Measurements from ENCODE around the gene KIF1A.

KIF1A gene

DNA sequence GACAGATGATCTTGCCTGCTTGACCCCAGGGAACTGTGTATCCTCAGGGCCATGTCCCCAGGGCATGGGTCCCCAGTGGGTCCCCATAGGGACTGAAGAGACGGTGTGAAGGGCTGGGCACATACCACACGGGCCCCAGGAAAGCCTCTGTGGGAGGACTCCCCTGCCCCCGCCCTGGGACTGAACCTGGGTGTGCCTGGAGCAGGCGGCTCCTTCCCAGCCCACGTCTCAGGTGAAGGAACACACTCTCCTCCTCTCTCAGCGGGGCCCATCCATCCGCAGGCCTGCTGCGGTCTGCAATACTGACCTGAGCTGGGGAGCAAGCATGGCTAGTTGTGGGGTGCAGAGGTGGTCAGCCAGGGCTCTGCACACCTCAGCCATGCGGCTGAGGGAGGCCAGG lies 45.2 kb downstream of the KIF1A start:
- H3K9ac ChIP-seq (ENCODE audit: low read length), result no peak overlapping the region
- no peak overlapping the region for H3K4me3 ChIP-seq (ENCODE audit: low read length)
- no peaks in the 10 kb centered on the region for H3K27me3 ChIP-seq (ENCODE audit: control insufficient read depth, insufficient read depth, low read length)
- no peaks in the 10 kb centered on the region for H3K9me3 ChIP-seq (ENCODE audit: control insufficient read depth, low read length)
- no peaks in the 10 kb centered on the region for H3K4me1 ChIP-seq (ENCODE audit: control insufficient read depth, insufficient read depth, low read length)
- no peaks in the 10 kb centered on the region for H3K36me3 ChIP-seq (ENCODE audit: control insufficient read depth, insufficient read depth, low read length)

- Histone ChIP-seq H3K9ac (ENCODE audit: low read length) (no peak overlapping the region), H3K4me3 (ENCODE audit: low read length) (no peak overlapping the region), H3K4me1 (ENCODE audit: control insufficient read depth, insufficient read depth, low read length) (no peaks in the 10 kb centered on the region), H3K27me3 (ENCODE audit: control insufficient read depth, insufficient read depth, low read length) (no peaks in the 10 kb centered on the region), H3K9me3 (ENCODE audit: control insufficient read depth, low read length) (no peaks in the 10 kb centered on the region), H3K36me3 (ENCODE audit: control insufficient read depth, insufficient read depth, low read length) (no peaks in the 10 kb centered on the region)
Observed at GRCh38 chr2:240769096-240769495, 50.9 kb downstream of the KIF1A start.

DNA sequence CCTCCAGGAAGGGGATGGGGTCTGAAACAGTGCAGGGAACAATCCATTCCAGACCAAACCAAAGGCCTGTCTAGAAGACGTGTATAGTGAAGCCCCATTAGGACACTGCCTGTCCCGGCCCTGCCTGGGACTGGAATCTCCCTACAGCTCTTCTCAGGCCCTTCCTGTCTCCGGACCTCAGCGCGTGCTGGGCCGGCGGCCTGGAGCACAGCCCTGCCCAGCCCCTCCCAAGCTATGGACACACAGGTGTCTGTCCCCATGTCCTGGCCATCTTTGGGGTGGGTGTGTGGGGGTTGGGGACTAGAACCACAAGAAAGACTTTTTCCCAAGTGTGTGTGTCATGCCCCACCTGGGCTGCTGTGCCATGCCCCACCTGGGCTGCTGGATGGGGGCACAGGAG lies 51.8 kb downstream of the KIF1A start:
- Histone ChIP-seq H3K36me3 (ENCODE audit: control insufficient read depth, insufficient read depth, low read length) (no peaks in the 10 kb centered on the region), H3K9ac (ENCODE audit: low read length) (no peak overlapping the region), H3K4me1 (ENCODE audit: control insufficient read depth, insufficient read depth, low read length) (no peaks in the 10 kb centered on the region)

GRCh38 chr2:240767341-240767740 lies 52.7 kb downstream of the KIF1A start:
- H3K36me3 ChIP-seq (ENCODE audit: control insufficient read depth, insufficient read depth, low read length), result no peaks in the 10 kb centered on the region
- no peaks in the 10 kb centered on the region for H3K27me3 ChIP-seq (ENCODE audit: control insufficient read depth, insufficient read depth, low read length)

More for the DNA sequence above, 51.8 kb downstream of the KIF1A start:
- H3K27me3 ChIP-seq (ENCODE audit: control insufficient read depth, insufficient read depth, low read length), result no peaks in the 10 kb centered on the region
- H3K4me3 ChIP-seq (ENCODE audit: low read length), result no peak overlapping the region
- H3K9me3 ChIP-seq (ENCODE audit: control insufficient read depth, low read length), result no peaks in the 10 kb centered on the region

DNA sequence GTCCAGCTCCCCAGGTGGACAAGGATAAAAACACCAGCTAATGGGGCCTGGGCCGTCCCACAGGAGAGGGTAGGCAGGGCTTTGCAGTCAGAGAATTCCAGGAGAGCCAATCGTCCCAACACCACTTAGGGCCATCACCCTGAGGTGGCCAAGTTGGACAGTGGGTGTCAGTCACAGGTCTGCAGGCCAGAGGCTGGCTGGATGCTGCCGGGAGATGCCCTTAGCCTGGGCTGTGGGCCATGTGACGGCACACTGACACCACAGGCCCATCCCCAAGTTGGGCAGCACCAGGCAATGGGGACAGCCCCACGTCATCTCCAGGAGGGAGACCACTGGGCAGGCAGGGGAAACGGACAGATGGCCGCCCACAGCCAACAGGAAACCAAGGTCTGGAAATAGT lies 53.9 kb downstream of the KIF1A start:
- no peaks in the 10 kb centered on the region for H3K36me3 ChIP-seq (ENCODE audit: control insufficient read depth, insufficient read depth, low read length)
- H3K9ac ChIP-seq (ENCODE audit: low read length), result no peak overlapping the region
- no peaks in the 10 kb centered on the region for H3K27me3 ChIP-seq (ENCODE audit: control insufficient read depth, insufficient read depth, low read length)
- H3K9me3 ChIP-seq (ENCODE audit: control insufficient read depth, low read length), result no peaks in the 10 kb centered on the region
- H3K4me1 ChIP-seq (ENCODE audit: control insufficient read depth, insufficient read depth, low read length), result no peaks in the 10 kb centered on the region
- no peak overlapping the region for H3K4me3 ChIP-seq (ENCODE audit: low read length)

More at GRCh38 chr2:240767341-240767740, 52.7 kb downstream of the KIF1A start:
- Histone ChIP-seq H3K9ac (ENCODE audit: low read length) (no peak overlapping the region), H3K9me3 (ENCODE audit: control insufficient read depth, low read length) (no peaks in the 10 kb centered on the region), H3K4me3 (ENCODE audit: low read length) (no peak overlapping the region), H3K4me1 (ENCODE audit: control insufficient read depth, insufficient read depth, low read length) (no peaks in the 10 kb centered on the region)

DNA sequence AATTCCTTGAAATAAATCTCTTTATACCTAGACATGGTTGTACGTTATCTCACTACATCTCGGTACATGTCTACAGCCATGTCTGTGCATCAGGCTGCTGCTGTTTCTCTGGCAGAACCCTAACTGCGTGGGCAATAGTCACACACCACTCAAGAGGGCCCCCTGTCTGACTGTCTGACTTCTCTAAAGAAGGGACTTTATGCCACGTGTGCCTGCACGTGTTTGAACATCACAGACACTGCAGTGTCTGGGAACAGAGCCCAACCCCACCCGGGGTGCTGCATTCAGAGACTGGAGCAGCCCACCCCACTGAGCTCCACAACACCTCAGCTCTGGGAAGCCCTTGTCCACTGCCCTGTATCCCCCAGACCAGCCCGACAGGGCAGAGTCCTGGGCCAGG lies 55.0 kb downstream of the KIF1A start:
- Histone ChIP-seq H3K9me3 (ENCODE audit: control insufficient read depth, low read length) (no peaks in the 10 kb centered on the region), H3K4me1 (ENCODE audit: control insufficient read depth, insufficient read depth, low read length) (no peaks in the 10 kb centered on the region), H3K36me3 (ENCODE audit: control insufficient read depth, insufficient read depth, low read length) (no peaks in the 10 kb centered on the region), H3K27me3 (ENCODE audit: control insufficient read depth, insufficient read depth, low read length) (no peaks in the 10 kb centered on the region), H3K4me3 (ENCODE audit: low read length) (no peak overlapping the region), H3K9ac (ENCODE audit: low read length) (no peak overlapping the region)

DNA sequence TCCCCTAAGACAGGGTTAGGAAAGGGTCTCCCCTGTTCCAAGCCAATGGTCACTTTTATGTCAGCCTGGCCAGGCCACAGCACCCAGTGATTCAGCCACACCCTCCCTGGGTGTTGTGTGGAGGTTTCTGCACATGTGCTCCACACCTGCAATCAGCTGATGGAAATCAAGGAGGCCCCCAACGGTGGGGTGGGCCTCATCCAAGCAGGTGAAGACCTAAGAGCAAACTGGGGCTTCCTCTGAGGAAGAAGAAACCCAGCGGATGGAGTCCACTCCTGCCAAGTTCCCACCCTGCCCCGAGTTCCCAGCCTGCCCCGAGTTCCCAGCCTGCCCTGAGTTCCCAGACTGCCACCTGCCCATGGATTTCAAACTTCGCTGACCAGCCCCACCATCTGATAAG lies 55.4 kb downstream of the KIF1A start:
- H3K9me3 ChIP-seq (ENCODE audit: control insufficient read depth, low read length), result no peaks in the 10 kb centered on the region
- H3K9ac ChIP-seq (ENCODE audit: low read length), result no peak overlapping the region
- no peaks in the 10 kb centered on the region for H3K4me1 ChIP-seq (ENCODE audit: control insufficient read depth, insufficient read depth, low read length)
- no peaks in the 10 kb centered on the region for H3K36me3 ChIP-seq (ENCODE audit: control insufficient read depth, insufficient read depth, low read length)
- no peak overlapping the region for H3K4me3 ChIP-seq (ENCODE audit: low read length)
- no peaks in the 10 kb centered on the region for H3K27me3 ChIP-seq (ENCODE audit: control insufficient read depth, insufficient read depth, low read length)

- H3K4me1 ChIP-seq (ENCODE audit: control insufficient read depth, insufficient read depth, low read length), result no peaks in the 10 kb centered on the region
- H3K27me3 ChIP-seq (ENCODE audit: control insufficient read depth, insufficient read depth, low read length), result no peaks in the 10 kb centered on the region
- no peak overlapping the region for H3K4me3 ChIP-seq (ENCODE audit: low read length)
- H3K9ac ChIP-seq (ENCODE audit: low read length), result no peak overlapping the region
- H3K36me3 ChIP-seq (ENCODE audit: control insufficient read depth, insufficient read depth, low read length), result no peaks in the 10 kb centered on the region
- H3K9me3 ChIP-seq (ENCODE audit: control insufficient read depth, low read length), result no peaks in the 10 kb centered on the region
Observed at GRCh38 chr2:240762971-240763370, 57.0 kb downstream of the KIF1A start.

GRCh38 chr2:240762249-240762648 lies 57.8 kb downstream of the KIF1A start:
- no peaks in the 10 kb centered on the region for H3K9me3 ChIP-seq (ENCODE audit: control insufficient read depth, low read length)
- no peaks in the 10 kb centered on the region for H3K4me1 ChIP-seq (ENCODE audit: control insufficient read depth, insufficient read depth, low read length)
- no peak overlapping the region for H3K4me3 ChIP-seq (ENCODE audit: low read length)
- H3K27me3 ChIP-seq (ENCODE audit: control insufficient read depth, insufficient read depth, low read length), result no peaks in the 10 kb centered on the region
- H3K9ac ChIP-seq (ENCODE audit: low read length), result no peak overlapping the region
- no peaks in the 10 kb centered on the region for H3K36me3 ChIP-seq (ENCODE audit: control insufficient read depth, insufficient read depth, low read length)

GRCh38 chr2:240760576-240761246 lies 59.3 kb downstream of the KIF1A start:
- Histone ChIP-seq H3K27me3 (ENCODE audit: control insufficient read depth, insufficient read depth, low read length) (no peaks in the 10 kb centered on the region), H3K36me3 (ENCODE audit: control insufficient read depth, insufficient read depth, low read length) (no peaks in the 10 kb centered on the region), H3K9me3 (ENCODE audit: control insufficient read depth, low read length) (no peaks in the 10 kb centered on the region), H3K4me1 (ENCODE audit: control insufficient read depth, insufficient read depth, low read length) (no peaks in the 10 kb centered on the region), H3K4me3 (ENCODE audit: low read length) (no peak overlapping the region), H3K9ac (ENCODE audit: low read length) (no peak overlapping the region)

DNA sequence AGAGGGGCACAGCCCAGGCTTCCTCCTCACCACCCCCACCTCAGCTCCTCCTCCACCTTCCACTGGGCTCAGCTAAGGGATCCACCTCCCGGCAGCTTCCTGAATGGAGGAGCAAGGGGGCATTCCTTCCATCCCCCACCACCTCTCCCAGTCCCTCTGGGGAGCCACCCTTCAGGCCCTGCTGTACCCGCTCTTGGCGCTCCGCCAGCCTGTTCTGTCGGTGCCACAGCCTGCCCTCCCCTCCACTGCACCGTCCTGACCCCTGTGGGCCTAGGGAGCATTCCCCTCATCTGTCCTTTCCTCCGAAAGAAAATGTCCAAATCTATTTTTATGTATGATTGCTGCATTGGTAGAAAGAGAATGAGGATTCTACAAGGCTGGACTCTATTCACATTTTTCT lies 59.9 kb downstream of the KIF1A start:
- H3K4me3 ChIP-seq (ENCODE audit: low read length), result no peak overlapping the region
- H3K36me3 ChIP-seq (ENCODE audit: control insufficient read depth, insufficient read depth, low read length), result no peaks in the 10 kb centered on the region
- no peaks in the 10 kb centered on the region for H3K27me3 ChIP-seq (ENCODE audit: control insufficient read depth, insufficient read depth, low read length)
- no peaks in the 10 kb centered on the region for H3K9me3 ChIP-seq (ENCODE audit: control insufficient read depth, low read length)
- H3K9ac ChIP-seq (ENCODE audit: low read length), result no peak overlapping the region
- H3K4me1 ChIP-seq (ENCODE audit: control insufficient read depth, insufficient read depth, low read length), result no peaks in the 10 kb centered on the region

DNA sequence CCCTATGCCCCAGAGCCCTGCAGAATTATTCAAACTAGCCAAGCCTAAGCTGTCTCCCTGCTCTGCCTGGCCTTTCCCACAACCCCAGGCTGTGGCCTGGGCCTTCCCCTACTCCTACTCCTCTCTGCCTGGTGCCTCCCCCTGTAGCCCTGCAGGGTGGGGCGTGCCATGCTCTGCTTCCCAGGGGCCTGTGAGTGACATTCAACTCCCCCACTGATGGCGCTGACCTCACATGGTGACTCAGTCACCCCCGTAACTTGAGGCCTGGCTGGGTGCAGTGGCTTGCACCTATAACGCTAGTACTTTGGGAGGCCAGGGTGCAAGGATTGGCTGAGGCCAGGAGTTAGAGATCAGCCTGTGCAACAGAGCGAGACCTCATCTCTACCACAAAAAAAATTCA lies 60.6 kb downstream of the KIF1A start:
- Histone ChIP-seq H3K9me3 (ENCODE audit: control insufficient read depth, low read length) (no peaks in the 10 kb centered on the region), H3K4me3 (ENCODE audit: low read length) (no peak overlapping the region), H3K36me3 (ENCODE audit: control insufficient read depth, insufficient read depth, low read length) (no peaks in the 10 kb centered on the region), H3K27me3 (ENCODE audit: control insufficient read depth, insufficient read depth, low read length) (no peaks in the 10 kb centered on the region), H3K4me1 (ENCODE audit: control insufficient read depth, insufficient read depth, low read length) (no peaks in the 10 kb centered on the region), H3K9ac (ENCODE audit: low read length) (no peak overlapping the region)

DNA sequence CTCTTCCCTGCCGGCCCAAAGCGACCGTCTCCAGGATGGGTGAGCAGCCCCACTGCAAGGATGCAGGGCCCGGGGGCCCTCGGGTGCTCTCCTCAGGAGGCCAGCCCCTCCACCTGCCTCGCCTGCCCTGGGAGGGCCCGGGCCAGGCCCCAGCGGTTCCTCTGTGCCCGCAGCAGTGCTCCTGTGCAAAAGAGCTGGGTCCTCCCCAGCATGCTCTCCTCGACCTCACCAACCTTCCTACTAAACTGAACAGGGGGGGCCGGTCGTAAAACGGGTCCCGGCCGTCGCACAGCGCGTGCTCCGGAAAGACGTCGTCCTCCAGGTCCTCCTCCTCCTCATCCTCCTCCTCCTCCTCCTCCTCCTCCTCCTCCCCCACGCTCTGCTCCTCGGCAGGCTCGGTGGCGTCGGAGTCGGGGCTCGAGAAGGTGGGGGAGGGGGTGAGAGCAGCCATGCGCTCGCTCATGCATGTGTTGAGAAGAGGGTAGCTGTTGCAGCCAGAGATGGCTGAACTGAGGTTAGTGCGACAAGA lies 62.9 kb downstream of the KIF1A start:
- Histone ChIP-seq H3K4me1 (ENCODE audit: control insufficient read depth, insufficient read depth, low read length) (no peaks in the 10 kb centered on the region), H3K4me3 (ENCODE audit: low read length) (no peak overlapping the region), H3K9me3 (ENCODE audit: control insufficient read depth, low read length) (no peaks in the 10 kb centered on the region), H3K36me3 (ENCODE audit: control insufficient read depth, insufficient read depth, low read length) (no peaks in the 10 kb centered on the region), H3K27me3 (ENCODE audit: control insufficient read depth, insufficient read depth, low read length) (no peaks in the 10 kb centered on the region), H3K9ac (ENCODE audit: low read length) (no peak overlapping the region)
